Middle frontal gyrus (tissue), 1 donor: Measurements from ENCODE around the gene HIVEP3.

Experiments
- DNase-seq: peaks from one replicate; pipeline ENCODE4 v3.0.0-alpha.2; 2015; ENCODE audit warnings: low spot score; ENCODE audit errors: extremely low spot score

The HIVEP3 gene

DNA sequence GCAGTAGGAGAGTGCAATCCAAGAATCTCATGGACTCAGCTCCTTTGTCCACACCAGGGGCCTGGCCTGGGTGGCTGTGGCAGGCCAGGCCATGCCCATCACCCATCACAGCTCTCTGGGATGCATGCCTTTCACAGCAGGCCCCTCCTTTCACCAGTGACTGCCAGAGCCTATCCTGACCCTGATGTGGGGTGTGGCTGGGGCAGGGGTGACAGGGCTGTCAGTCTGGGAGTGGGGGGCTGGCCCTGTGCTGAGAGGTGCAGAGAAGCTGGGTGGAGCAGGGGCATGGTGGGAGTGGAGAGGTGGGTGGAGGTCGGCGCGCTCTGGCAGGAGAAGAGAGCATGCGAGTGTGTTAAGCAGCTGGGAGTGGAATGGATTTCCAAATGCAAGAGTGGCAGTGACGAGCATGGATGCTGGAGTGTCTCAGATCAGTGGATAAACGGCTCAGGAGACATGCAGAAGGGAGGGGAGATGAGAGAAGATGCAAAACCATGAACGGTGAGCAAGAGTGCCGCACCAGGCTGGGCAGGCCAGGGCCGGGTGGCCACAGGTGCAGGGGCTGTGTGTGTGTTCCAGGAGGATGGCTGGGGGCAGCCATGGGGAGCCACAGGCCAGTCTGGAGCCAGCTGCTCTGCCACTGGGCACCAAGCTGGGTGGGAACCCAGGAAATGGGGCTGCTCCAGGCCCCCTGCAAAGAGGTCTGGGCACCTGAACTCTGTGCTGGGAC lies 394.6 kb downstream of the HIVEP3 start:
- no peak for DNase-seq

DNA sequence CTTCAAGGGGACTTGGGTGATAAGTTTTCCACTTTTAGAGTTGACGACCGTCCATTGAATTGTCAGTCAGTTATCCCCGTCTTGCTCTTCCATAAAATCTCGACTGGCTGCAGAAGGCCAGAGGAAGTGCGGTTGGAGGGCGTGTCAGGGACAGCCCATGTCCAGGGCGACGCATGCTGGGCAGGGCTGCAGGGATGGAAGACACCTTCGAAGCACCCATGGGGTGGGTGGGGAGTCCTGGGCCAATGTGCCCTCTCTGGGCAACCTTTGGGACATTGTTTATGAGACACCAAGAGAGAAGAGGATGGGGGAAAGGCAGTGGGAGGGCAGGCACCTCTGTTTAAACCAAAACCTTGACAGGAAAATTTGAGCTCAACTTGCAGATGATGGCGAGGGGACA lies 395.7 kb downstream of the HIVEP3 start:
- no peak for DNase-seq

- no peak for DNase-seq
Measured at GRCh38 chr1:41521766-41522165, 397.0 kb downstream of the HIVEP3 start.

- no peak for DNase-seq
Measured at GRCh38 chr1:41520951-41521752, 397.6 kb downstream of the HIVEP3 start.

DNA sequence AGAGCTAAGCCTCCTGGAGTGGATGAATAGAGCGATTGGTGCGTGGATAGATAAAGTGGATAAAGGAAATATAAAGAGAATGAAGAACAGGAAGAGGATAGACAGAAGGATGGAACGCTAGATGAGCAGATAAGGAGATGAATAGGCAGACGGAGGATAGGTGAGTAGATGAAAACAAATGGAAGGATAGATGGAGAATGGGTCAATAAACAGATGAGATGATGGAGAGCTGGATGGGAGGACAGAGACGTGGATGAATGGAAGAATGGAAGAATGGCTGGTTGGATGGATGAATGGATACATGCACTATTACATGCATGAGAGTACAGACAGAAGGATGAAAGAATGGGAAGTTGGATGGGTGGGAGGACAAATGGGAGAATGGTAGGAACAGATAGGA lies 399.1 kb downstream of the HIVEP3 start:
- no peak for DNase-seq

DNA sequence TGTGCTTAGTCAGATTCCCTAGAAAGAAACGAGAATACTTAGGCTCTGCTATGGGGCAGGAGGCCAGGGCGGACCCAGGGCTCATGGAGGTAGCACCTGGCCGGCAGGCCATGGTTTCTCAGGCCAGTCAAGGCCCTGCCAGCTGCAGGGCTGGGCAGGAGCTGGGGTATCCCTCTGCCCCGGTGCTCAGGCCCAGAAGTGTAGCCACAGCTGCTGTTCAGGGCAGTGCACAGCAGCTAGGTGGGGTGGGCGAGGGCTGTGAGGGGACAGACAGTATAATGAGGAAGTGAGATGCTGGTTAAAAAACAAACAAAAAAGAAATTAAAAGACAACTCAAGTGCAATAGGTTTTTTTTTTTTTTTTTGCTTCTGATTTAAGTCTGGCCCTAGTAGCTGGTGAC lies 400.3 kb downstream of the HIVEP3 start:
- DNase-seq: no peak

GRCh38 chr1:41517062-41517438 lies 401.7 kb downstream of the HIVEP3 start:
- DNase-seq: no peak

- DNase-seq: peak; percentile 89
Measured at GRCh38 chr1:41516168-41517061, 402.3 kb downstream of the HIVEP3 start.

- no peak for DNase-seq
Measured at GRCh38 chr1:41515778-41516167, 402.9 kb downstream of the HIVEP3 start.

- DNase-seq: peak; percentile 66
Measured at GRCh38 chr1:41515131-41515678, 403.5 kb downstream of the HIVEP3 start.

DNA sequence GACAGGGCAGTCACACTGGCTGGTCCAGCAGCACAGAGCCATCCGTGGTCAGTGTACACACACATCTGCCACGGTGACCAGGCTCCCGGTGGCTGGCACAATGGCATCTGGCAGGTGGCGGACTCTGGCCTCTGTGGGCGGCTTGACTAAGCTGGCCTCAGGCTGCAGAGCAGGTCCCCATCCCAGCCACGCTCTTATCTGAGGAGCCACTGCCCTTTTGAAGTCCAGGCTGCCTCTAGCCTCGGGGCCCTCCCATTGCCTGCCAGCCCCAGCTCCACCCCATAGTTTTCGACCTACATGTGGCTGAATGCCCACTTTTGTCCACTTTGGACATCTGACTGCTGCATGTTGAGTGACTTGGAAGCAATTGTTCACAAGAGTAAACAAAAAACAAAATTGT lies 404.3 kb downstream of the HIVEP3 start:
- DNase-seq: no peak

DNA sequence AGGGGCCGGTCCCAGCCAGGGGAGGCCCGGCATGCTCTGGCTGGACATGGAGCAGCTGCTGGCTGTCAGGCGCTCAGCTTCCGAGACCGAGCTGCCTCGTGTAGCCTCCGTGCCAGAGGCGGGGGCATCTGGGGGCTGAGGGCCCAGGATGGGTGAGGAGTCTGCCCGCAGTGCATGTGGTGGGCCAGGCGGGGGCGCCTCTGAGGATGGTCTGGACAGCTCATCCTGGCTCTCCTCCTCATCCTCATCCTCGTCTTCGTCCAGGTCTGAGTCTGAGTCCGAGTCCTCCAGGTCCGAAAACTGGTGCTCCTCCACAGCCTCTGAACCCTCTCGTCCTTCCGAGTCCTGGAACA lies 405.4 kb downstream of the HIVEP3 start:
- DNase-seq: no peak

- DNase-seq: no peak
Measured at GRCh38 chr1:41512701-41513382, 405.9 kb downstream of the HIVEP3 start.

DNA sequence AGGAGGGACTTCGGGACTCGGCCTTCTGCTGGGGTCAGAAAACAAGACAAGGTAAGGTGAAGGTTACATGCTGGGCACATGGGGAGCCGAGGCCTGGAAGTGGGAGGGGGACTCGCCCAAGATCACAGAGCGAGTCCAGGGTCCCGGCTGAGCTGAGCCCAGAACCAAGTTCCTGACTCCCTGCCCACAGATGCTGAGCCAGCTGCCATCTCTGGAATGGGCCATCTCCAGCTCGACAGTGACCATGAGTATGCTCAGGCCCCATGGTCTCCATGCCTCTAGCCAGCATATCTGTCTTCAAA lies 407.5 kb downstream of the HIVEP3 start:
- no peak for DNase-seq

- no peak for DNase-seq
Measured at GRCh38 chr1:41510531-41511238, 408.0 kb downstream of the HIVEP3 start.

DNA sequence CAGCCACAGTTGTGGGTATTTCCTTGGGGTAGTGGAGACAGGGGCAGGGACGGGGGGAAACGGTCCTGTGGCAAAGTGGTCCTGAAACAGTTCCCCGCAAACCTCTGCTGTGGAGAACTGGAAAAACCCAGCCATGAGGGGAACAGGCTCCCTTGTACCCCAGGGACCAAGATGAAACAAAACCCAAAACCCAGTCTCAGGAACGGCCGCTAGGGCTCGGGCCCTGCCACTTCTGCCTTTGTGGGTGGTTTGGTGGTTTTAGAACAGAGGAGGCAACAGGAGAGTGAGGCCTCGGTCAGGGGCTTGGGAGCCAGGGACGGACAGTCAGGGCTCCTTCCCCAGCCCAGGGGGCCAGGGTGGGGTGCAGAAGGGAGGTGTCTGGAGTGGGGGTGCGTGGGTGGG lies 409.5 kb downstream of the HIVEP3 start:
- DNase-seq: no peak

GRCh38 chr1:41508290-41508689 lies 410.4 kb downstream of the HIVEP3 start:
- DNase-seq: no peak

- DNase-seq: no peak
Measured at GRCh38 chr1:41507836-41508235, 410.9 kb downstream of the HIVEP3 start.

- no peak for DNase-seq
Measured at GRCh38 chr1:41507110-41507720, 411.5 kb downstream of the HIVEP3 start.
